Natural killer cell treated with Interleukin-12 subunit alpha and Interleukin-12 subunit beta and Interleukin-15 and Interleukin-18, amount 100 ng/mL, for 72 hours (primary cell): ENCODE measurements around the gene MVB12A. TPM values are rescaled to one million over a fixed set of nuclear protein-coding genes. Genes with fewer than 3 reads are reported as not detected.

Experiments
- total RNA-seq, 2 donors: library from RNA; stranded (reverse); gene quantifications; one replicate each; pipeline ENCODE4 v1.2.3, GENCODE V29; 2022

Gene MVB12A
- total RNA-seq, 2 donors from 2014 or later = 37.0 to 45.9 TPM

Other genes starting within 250 kb of the MVB12A start
- gene USE1, start 204.7 kb upstream of the MVB12A start, total RNA-seq = 10 to 100 TPM; 25.9 to 28.7 TPM
- 10 to 100 TPM; 14.7 to 31.9 TPM for gene OCEL1, start 193.8 kb upstream of the MVB12A start, total RNA-seq
- gene NR2F6, start 174.1 kb upstream of the MVB12A start, total RNA-seq = 10 to 100 TPM in 1 of 2 donors, 1 to 10 TPM in 1; 2.7 to 12.2 TPM
- gene USHBP1, start 155.3 kb upstream of the MVB12A start, total RNA-seq = not detected
- gene BABAM1, start 152.6 kb upstream of the MVB12A start, total RNA-seq = 100 to 1,000 TPM in 1 of 2 donors, 10 to 100 TPM in 1; 90.1 to 143 TPM
- 10 to 100 TPM in 1 of 2 donors, 1 to 10 TPM in 1; 2.0 to 34.6 TPM for gene ANKLE1, start 138.1 kb upstream of the MVB12A start, total RNA-seq
- 1 to 10 TPM; 6.5 to 6.8 TPM for gene ABHD8, start 116.6 kb upstream of the MVB12A start, total RNA-seq
- gene MRPL34, start 114.2 kb upstream of the MVB12A start, total RNA-seq = 100 to 1,000 TPM in 1 of 2 donors, 10 to 100 TPM in 1; 61.4 to 106 TPM
- gene DDA1, start 110.5 kb upstream of the MVB12A start, total RNA-seq = 10 to 100 TPM; 57.7 to 68.3 TPM
- gene ANO8, start 85.2 kb upstream of the MVB12A start, total RNA-seq = 1 to 10 TPM; 5.5 to 7.0 TPM
- 10 to 100 TPM; 31.6 to 72.5 TPM for gene GTPBP3, start 82.5 kb upstream of the MVB12A start, total RNA-seq
- gene PLVAP, start 42.7 kb upstream of the MVB12A start, total RNA-seq = under 1 TPM in 1 of 2 donors, not detected in 1; 0.59 TPM
- gene CCDC194, start 25.9 kb upstream of the MVB12A start, total RNA-seq = 1 to 10 TPM; 4.4 to 6.6 TPM
- gene BST2, start 14.4 kb upstream of the MVB12A start, total RNA-seq = 100 to 1,000 TPM; 150 to 282 TPM
- gene TMEM221, start 28.6 kb downstream of the MVB12A start, total RNA-seq = not detected
- not detected for gene NXNL1, start 40.9 kb downstream of the MVB12A start, total RNA-seq
- 1 to 10 TPM; 2.2 to 6.0 TPM for gene SLC27A1, start 50.5 kb downstream of the MVB12A start, total RNA-seq
- gene PGLS, start 91.6 kb downstream of the MVB12A start, total RNA-seq = 10 to 100 TPM; 42.8 to 64.6 TPM
- gene COLGALT1, start 135.6 kb downstream of the MVB12A start, total RNA-seq = 100 to 1,000 TPM in 1 of 2 donors, 10 to 100 TPM in 1; 53.9 to 122 TPM